ENCODE results near the gene CTNNB1.

Gene CTNNB1

GRCh38 chr3:41198950-41199865, at the start of gene CTNNB1:
TSS of gene CTNNB1 (plus strand) at chr3:41199505. CDS start at chr3:41224069, 24,564 bp downstream.
- no peak for FAIRE-seq

- FAIRE-seq: no peak
Observed at GRCh38 chr3:41155834-41156233, 43.5 kb upstream of the CTNNB1 start.

- no peak for FAIRE-seq
Observed at GRCh38 chr3:41158947-41159346, 40.4 kb upstream of the CTNNB1 start.

GRCh38 chr3:41159588-41160189, 39.6 kb upstream of the CTNNB1 start:
- no peak for FAIRE-seq

- no peak for FAIRE-seq
Observed at GRCh38 chr3:41162541-41162940, 36.8 kb upstream of the CTNNB1 start.

- FAIRE-seq: no peak
Observed at GRCh38 chr3:41163006-41163405, 36.3 kb upstream of the CTNNB1 start.

GRCh38 chr3:41163421-41163820, 35.9 kb upstream of the CTNNB1 start:
- FAIRE-seq: no peak

- FAIRE-seq: no peak
Observed at GRCh38 chr3:41164777-41165176, 34.5 kb upstream of the CTNNB1 start.

GRCh38 chr3:41167722-41168497, 31.4 kb upstream of the CTNNB1 start:
- FAIRE-seq: no peak

- no peak for FAIRE-seq
Observed at GRCh38 chr3:41169023-41169422, 30.3 kb upstream of the CTNNB1 start.

GRCh38 chr3:41173926-41174885, 25.1 kb upstream of the CTNNB1 start:
- no peak for FAIRE-seq

- FAIRE-seq: no peak
Observed at GRCh38 chr3:41175365-41175764, 23.9 kb upstream of the CTNNB1 start.

- FAIRE-seq: no peak
Observed at GRCh38 chr3:41176596-41176995, 22.7 kb upstream of the CTNNB1 start.

- FAIRE-seq: no peak
Observed at GRCh38 chr3:41178576-41178975, 20.7 kb upstream of the CTNNB1 start.

GRCh38 chr3:41180396-41180795, 18.9 kb upstream of the CTNNB1 start:
- no peak for FAIRE-seq

- FAIRE-seq: no peak
Observed at GRCh38 chr3:41182504-41183059, 16.7 kb upstream of the CTNNB1 start.

- no peak for FAIRE-seq
Observed at GRCh38 chr3:41184394-41184793, 14.9 kb upstream of the CTNNB1 start.

- no peak for FAIRE-seq
Observed at GRCh38 chr3:41186297-41186696, 13.0 kb upstream of the CTNNB1 start.

GRCh38 chr3:41188306-41188705, 11.0 kb upstream of the CTNNB1 start:
- no peak for FAIRE-seq

GRCh38 chr3:41190509-41191284, 8.6 kb upstream of the CTNNB1 start:
- FAIRE-seq: no peak

- no peak for FAIRE-seq
Observed at GRCh38 chr3:41192885-41193284, 6.4 kb upstream of the CTNNB1 start.

Data from G401.6 (cell line).